ENCODE measurements around the gene TMEM151B.
A peak's percentile ranks its signal among the peaks of the same experiment; 100 is the strongest.
"Not testable (repeated sequence)": the region's sequence is repeated elsewhere in the genome, so short reads cannot be mapped to it uniquely, and the experiment has no call there.

The TMEM151B gene

DNA sequence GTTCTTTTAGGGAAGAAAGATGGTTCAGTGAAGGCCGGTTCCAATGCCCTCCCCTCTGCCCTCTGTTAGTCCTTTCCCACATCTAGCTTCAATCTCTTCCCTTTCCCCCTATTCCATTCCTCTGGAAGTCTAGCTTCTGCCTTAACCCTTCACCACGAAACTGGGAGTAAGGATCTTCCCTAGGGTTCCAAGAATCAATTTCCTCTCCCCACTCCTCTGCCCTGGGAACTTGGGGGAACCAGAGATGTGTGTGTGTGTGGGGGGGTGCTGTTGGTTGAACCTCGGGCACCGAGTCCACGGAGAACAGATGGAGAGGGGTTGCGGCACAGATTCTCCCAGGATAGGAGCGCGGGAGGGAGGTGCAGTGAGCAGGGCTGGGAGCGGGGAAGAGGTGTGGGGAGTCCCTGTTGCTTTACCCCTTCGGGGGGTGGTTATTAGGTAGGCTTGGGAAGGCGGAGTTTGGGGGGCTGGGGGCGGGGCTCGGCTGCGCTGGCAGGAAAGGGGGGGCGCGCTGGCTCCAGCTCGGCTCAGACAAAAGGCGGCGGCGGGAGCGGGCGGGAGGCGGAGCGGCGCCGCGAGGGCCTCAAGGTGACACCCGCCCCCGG, at the start of gene TMEM151B:
TMEM151B (plus strand) TSS at position 530 of the 605 bp plus-strand sequence. CDS start 293 bp downstream, outside the sequence.
- no peak for DNase-seq

DNA sequence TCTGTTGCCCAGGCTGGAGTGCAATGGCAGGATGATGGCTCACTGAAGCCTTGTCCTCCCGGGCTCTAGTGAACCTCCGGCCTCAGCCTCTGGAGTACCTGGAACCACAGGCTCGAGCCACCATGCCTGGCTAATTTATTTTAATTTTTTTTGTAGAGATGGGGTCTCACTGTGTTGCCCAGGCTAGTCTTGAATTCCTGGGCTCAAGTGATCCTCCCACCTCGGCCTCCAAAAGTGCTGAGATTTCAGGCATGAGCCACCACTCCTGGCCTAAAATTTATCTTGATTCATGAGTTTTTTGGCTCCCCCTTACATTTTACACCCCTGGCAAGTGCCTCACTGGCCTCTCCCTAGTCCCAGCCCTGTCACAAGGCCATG, 49.3 kb upstream of the TMEM151B start:
- no peak for DNase-seq

DNA sequence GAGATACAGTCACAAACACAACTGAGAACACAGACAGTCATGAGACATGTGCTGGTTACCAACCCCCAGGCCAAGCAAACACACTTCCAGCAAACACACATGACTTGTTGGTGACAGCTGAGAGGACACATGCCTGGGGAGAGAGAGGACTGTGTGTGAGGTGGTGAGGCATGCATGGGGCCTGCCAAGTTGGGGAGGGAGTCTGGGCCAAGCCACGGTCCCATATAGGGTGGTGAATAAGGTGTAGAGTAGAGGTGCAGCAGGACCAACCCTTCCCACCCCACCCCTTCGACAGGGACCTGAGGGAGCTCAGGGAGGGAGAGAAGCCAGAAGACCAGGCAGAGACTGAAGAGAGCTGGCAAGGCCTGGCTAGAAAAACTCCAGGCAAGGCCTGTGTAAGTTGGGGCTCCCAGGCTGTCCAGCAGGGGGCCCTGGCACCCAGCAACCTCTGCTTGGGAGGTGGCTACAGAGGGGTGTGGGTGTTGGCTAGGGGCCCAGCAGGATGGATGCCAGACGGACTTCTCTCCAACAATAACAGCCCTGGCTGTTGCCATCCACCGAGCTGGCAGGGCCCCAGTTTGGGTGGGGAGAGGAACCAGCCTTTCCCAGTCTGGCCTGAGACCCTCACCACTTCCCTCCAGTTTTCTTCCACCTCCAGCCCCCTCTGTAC, 48.8 kb upstream of the TMEM151B start:
- DNase-seq: peak; percentile 90

DNA sequence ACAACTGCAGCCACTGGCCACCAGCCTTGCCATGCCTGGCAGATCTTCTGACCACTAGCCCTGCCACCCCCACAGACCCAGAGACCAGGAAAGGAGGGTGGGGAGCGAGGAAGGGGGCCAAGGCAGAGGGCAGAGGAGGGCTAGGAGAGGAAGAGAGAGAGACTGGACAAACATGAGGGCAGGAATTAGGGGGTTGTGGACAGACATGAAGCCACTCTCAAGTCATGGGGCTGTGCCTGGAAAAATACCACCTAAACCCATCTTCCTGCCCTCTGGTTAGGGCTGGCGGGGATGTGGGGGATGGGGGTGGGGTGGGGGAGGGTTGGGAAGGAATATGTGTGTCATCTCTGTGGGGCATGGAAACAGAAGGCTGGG, 48.3 kb upstream of the TMEM151B start:
- no peak for DNase-seq

DNA sequence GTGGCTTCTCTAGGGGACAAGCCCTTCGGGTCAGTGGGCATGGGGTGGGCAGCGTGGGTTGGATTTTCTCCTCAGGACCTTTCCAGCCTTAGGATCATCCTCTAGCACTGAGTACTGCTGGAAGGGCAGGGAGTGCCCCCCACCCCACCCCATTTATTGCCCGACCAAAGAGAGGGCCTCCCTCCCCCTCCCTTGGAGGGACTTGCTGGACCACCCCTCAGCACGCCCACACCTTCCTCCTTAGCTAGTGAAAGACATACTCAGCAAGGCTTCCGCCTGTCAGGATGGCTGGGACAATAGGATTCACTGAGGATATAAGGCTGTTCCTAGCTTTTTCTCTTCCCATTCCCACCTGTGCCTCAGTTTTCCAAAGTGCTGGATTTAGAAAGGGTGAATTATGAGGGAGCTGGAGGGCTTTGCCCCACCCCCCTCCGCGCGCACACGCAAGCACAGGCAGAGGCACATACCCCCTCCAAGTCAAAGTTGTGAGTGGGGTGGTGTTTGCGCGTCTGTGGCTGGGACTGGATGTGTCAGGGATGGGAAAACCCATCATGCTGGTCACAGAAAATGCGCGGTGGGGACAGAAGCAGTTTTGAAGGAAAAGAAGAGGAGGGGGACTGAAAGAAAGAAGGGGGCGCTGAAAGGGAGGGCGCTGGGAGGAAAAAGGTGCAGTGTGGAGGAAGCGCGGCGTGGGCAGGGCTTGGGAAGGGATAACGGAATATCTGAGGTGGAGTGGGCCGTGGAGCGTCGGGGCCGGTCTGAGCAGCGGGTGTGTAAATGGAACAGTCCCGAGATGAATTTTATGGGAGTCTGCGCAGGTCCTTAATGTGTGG, 47.5 kb upstream of the TMEM151B start:
- no peak for DNase-seq

DNA sequence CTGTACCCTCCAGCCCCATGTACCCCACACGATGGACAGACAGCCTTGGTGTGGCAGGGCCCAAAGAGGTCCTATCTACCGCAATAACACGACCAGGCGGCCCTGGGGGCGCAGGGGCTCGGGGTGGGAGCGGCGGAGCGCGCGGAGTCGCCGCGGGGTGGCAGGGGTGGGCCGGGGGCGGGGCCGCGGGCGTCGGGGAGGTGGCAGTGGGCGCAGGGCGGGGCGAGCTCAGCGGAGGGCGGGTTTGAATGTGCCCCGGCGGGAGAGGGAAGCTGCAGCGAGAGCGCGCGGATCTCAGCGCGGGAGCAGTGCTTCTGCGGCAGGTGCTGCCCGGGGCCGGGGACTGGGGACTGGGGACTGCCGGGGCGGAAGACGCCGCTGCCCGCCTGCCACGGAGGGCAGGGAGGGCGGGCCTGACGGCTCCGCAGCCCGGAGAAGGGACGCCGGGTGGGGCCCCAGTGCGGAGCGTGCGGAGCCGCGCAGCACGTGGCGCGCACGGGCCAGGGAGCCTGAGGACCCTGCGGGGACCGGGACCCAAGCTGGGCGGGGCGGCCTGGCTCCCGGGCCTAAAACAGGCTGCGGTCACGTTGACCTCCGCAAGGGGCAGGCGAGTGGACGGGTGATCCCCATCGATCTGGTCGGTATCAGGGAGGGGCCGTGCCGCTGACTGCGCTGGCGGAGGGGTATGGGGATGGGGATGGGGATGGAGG, 46.8 kb upstream of the TMEM151B start, which contains the start of gene SLC29A1:
SLC29A1 (plus strand) TSS at position 277 of the 710 bp plus-strand sequence. CDS start 3,719 bp downstream, outside the sequence.
- DNase-seq: peak; percentile 45

DNA sequence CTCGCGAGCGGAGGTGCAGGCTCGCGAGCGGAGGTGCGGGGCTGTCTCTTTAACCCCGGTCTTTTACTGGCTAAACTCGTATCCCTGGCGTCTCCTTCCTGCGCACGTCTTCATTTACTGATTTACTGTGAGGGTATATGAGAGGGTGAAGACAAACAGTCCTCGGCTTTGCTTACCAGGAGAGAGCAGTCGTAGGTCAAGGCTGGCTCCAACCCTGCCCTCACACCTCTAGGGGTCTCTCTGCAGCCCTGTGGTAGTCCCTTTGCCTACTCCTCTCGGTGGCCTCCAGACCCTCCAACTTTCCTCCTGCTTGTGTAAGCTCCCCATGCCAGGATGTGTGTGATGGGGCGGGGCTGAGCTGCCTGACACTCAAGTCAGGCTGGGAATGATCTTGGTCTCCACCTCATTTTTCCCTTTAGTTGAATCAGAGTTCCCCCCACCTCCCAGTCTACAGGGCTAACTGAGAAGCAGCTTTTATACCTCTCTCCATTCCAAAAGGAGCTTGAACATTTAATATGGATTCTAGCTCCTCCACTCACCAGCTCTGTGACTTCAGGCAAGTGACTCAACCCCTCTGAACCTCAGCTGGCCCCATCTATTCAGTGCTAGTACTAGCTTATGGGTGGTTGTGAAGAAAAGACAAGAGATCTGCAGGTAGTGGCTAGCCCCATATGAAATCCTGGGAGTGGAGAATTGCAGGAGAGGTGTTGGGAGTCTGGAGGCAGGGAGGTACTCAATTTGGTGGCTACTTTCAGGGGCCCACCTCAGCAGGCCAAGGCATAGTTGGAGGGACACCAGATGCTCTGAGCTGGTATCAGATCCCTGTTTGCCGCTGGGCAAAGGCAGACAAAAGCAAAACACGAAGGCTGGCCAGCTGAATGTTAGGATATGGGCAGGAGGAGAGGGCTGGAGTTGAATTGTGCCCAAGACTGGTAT, 46.0 kb upstream of the TMEM151B start:
- no peak for DNase-seq

DNA sequence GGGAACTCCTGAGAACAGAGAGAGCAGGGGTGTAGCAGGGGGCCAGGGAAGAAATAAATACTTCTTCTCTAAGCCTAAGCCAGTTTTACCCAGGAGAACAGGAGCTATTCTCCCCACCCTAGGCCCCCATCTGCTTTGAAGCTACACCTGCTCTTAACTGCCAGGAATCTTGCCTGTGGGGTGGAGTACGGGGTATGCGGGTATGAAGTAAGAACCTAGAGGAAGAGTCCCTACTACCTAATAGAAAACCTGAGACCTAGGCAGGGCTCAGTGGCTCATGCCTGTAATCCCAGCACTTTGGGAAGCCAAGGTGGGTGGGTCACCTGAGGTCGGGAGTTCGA, 45.3 kb upstream of the TMEM151B start:
- no peak for DNase-seq

DNA sequence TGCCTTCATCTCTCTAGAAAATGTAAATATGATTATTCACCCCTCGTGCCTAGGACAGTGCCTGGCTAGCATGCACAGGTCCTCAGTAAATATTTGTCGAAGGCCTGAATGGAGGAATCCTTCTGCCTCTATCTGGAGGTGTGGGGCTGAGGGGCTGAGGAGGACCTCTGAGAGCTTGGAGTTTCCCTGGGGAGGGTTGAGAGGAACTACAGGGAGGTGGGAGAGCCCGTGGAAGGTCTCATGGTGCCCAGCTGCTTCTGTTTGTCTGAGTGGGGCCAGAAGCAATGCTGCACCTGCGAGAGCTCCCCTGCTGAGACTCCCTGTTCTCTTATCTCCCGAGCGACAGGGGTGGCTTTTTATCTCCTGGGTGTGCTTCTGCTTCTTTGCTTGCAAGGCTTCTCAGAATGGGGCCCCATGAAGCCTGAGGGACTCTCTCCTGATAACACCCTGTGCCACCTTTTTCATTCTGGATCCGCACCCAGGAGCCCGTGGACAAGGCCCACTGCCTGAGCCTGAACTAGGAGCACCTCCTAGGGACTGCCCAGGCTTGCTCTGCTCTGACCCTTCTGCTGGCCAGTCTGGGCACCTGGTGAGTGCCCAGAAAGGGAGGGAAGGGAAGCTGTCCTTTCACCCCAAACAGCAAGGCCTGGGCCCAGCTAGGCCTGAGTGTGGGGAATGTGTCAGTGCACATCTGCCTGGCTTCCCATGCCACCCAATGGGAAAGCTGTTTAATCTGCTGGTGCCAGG, 44.5 kb upstream of the TMEM151B start:
- no peak for DNase-seq

DNA sequence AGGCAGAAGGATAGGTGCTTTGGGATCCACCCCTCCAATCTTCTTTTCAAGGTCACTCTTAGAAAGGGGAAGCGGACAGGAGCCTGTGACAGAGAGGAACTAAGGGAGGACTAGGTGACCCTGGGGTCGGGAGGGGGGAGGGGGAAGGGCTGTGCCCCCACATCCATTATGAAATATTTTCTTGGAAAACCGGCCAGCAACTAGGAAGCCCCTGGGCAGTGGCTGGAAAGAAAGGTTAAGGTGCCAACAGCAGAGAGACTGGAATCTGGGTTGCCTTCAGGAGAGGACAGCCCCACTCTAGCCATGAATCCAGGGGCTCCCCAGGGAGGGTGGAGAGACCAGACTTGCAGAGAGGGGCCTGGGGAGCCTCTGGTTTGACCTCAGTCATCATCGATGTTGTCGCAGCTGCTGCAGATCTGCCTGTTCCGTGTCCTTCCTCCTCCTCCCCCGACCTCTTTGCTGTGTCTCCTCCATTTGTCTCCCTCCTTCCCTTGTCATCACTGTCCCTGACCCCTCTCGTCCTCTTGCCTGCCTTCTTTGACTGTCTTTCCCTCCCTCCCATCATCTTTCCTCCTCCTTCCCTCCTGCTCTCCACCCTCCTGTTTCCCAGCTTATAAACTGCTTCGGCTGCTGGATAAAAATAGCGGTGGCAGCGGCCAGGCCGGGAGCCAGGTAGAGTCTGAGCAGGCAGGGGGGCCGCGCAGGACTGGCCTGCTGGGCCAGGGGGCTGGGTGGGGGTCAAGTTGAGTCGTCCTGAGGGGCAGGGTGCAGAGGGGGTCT, 43.7 kb upstream of the TMEM151B start:
- no peak for DNase-seq

DNA sequence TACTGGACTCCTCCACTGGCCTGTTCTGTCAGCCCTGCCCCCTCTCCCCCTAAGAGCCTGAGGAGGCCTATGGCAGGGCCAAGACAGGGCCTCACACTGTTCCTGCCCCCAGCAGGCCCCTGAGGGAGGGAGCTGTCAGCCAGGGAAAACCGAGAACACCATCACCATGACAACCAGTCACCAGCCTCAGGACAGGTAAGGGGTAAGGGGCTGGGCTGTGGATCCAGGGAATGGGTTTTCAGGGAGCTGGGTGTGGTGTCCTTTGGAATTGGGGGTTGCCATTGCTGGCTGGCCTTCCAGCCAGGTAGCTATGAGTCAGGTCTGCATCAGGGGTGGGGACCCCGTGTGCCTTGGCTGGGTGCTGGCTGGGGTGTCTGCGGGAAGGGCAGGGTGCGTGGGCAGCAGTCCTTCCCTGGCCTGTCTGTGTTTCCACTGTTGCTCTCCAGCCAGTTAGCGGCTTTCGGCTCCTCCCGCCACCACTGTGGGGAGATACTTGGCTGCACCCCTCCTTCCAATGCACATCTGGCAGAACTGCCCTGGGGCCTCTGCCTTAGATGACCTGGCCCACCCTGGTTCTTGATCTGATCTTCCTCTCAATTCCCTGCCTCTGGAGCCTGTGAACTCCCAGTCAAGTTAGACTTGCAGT, 43.0 kb upstream of the TMEM151B start:
- no peak for DNase-seq

DNA sequence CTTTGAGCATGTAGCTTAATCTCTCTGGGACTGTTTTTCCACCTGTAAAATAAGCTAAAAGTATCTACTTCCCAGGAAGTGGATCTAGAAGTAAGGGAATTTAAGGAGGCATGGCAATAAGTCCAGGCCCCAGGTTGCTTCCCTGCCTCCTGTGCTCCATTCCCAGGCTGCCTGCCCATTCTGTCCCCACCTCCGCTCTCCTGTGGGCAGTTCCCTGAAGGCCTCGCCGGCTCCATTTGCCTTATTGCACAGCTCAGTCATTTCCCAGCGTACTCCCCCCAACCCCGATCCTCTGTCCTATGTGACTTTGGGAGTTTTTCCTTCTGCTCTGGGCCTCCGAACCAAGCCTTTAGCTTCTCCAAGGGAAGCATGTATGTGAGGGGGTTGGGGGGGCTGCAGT, 42.2 kb upstream of the TMEM151B start:
- no peak for DNase-seq

DNA sequence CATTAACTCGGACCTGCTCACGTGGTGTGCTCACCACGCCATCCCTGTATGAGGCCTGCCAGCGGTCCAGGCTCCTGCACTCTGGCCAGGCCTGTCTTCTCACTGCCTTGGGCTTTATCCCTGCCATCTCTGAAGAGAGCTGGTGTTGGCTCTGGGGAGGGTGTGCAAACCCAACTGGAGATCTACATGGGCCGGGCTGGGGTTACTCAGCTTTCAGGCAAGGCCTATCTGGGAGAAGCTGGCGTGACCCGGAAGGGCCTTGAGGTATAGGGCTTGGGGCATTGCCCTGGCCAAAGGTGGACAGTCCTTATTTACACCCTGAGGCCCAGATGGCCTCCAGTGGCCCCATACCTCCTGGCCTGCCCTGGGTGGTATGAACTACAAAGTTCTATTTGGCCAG, 41.8 kb upstream of the TMEM151B start:
- DNase-seq: no peak

DNA sequence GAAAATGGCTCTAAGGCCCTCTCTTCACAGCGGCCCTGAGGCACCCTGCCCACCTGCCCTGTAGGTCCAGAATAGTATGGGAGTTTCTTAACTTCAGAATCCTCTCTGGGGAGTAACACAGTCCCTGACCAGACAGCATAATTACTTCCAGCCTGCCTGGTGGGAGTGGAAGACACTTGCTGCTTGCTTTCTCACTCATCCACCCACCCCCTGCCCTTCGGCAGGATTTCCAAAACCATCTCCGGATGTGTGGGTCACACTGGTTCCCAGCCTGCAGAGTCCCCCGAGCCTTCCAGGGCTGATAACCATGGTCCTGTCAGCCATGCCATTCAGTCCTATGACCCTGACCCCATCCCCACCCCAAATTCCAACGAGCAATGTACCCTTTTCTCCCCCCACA, 41.4 kb upstream of the TMEM151B start:
- no peak for DNase-seq

DNA sequence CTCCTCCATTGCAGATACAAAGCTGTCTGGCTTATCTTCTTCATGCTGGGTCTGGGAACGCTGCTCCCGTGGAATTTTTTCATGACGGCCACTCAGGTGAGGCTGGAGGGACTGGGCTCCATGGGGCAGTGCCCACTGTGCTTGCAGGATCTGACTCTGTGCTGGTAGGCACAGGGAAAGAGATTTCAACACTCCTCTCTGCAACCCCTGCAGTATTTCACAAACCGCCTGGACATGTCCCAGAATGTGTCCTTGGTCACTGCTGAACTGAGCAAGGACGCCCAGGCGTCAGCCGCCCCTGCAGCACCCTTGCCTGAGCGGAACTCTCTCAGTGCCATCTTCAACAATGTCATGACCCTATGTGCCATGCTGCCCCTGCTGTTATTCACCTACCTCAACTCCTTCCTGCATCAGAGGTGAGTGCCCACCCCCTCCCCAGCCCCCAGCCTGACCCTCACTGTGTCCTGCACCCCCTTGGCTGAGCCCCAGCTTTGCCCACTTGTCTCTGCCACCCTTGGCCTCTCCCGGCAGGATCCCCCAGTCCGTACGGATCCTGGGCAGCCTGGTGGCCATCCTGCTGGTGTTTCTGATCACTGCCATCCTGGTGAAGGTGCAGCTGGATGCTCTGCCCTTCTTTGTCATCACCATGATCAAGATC, 40.7 kb upstream of the TMEM151B start:
- no peak for DNase-seq

DNA sequence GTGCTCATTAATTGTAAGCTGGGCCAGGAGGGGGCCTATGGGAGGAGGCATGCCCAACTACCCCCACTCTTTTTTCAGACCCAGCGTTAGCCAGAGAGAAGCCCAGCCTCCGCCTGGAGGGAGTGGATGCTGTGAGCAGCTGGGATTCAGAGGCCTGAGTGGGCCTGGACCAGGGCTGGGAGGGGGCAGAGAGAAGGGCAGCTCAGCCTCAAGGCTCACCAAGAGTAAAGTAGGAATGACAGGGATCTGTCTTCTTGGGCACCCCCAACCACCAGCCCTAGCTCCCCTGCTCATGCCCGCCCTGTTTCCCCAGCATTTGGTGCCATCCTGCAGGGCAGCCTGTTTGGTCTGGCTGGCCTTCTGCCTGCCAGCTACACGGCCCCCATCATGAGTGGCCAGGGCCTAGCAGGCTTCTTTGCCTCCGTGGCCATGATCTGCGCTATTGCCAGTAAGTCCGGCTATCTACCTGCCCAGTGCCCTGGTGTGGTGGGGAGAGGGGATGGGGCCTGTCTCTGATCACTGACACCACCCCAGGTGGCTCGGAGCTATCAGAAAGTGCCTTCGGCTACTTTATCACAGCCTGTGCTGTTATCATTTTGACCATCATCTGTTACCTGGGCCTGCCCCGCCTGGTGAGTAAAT, 40.1 kb upstream of the TMEM151B start:
- no peak for DNase-seq

DNA sequence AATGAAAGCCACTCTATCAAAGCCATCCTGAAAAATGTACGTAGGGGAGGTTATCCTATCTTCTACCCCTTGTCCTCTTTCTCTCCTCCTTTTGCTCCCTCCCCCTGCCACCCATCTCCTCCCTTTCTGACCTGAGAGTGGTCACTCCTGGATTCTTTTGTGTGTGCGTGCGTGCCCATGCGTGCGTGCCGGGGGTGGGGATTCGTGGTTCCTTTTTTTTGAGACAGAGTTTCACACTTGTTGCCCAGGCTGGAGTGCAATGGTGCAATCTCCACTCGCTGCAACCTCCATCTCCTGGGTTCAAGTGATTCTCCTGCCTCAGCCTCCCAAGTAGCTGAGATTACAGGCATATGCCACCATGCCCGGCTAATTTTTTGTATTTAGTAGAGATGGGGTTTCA, 38.8 kb upstream of the TMEM151B start:
- not testable (repeated sequence) for DNase-seq

DNA sequence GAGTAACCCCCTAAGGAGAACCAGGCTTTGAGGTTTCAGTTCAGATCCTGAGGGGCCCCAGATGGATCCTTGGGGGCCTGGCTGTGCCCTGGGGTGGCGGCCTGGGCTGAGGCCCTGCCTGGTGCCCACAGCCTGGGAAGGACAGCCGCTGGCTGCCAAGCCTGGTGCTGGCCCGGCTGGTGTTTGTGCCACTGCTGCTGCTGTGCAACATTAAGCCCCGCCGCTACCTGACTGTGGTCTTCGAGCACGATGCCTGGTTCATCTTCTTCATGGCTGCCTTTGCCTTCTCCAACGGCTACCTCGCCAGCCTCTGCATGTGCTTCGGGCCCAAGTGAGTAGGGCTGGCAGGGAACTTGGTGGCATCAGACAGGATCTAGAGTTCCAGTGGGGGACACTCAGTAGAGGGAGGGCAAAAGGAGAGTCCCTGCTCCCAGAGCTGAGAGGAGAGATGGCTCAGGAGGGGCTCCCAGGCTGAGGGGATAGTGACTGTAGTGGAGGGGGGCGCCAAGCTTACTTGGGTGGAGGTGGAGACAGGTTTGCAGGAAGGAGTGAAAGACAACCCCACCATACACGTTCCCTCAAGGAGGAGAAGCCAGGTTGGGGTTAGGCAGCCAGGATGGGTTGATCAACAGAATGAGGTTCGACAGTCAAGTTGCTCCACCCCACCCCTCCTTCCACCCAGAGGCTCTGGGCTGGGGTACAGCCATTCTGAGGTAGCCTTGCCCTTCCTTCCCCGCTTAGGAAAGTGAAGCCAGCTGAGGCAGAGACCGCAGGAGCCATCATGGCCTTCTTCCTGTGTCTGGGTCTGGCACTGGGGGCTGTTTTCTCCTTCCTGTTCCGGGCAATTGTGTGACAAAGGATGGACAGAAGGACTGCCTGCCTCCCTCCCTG, 37.3 kb upstream of the TMEM151B start:
- DNase-seq: no peak
